NCI-H1694 treated with DMSO at 0.1 percent for 48 hours (cell line): Measurements from ENCODE around the gene NRP2.

ENCODE experiments used
- DNase-seq: peaks from one replicate; lab custom pipeline; 2025; lab: John Stamatoyannopoulos, UW

The NRP2 gene

DNA sequence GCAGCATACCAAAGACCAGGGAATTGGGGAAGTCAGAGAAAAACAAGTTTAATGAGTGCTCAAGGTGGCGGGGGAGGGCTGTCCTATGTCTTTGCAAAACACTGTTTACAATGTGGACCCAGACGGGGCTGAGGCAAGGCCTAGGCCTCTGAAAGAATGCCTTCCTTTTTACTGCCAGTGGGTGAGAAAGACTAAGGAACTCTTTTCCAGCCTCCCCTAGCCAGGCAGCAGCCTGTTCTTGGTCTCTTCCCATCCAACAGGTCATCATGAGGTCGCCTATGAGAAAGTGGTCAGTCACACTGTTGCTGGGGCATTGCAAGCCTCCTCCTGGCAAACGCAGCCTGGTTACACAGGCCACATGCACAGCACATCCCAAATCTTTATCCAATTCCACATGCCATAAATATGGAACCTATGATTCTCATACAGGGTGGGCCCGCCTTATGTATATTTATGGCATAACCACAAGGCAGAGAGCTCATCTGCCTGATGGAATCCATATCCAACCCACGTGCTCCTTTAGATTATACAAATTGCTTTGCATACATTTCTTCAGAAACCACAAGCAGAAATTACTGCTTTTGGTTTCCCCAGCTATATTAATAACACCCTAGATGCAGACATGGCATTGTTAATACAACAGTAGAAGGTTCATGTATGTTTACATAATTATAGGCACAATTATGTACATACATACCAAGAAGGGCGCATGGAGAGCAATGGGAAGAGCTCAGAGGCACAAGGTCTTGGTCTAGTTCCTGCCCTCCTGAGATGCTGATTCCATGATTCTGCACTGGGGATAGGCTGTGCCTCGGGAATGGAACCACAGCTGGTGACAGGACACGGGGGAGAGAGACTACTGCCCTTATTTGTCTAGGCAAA is 48.6 kb downstream of the NRP2 start:
- no peak for DNase-seq

DNA sequence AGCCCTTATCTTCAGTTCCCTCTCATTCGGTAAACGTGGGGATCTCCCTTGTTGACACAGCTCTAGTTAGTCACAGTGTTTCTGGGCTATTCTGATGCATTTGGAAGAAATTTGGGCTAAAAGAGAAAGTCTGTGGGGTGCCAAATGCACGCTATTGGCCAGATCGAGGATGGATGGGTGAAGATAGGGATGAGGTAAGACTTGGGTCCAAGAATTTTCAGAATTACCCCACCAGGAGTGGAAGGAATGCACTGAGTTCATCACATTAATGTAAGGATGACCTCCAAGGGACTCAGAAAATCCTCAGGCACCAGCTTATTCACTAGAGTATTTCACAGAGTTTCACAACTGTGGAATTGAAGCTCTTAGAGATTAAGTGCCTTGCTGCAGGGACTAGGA is 49.3 kb downstream of the NRP2 start:
- DNase-seq = no peak

DNA sequence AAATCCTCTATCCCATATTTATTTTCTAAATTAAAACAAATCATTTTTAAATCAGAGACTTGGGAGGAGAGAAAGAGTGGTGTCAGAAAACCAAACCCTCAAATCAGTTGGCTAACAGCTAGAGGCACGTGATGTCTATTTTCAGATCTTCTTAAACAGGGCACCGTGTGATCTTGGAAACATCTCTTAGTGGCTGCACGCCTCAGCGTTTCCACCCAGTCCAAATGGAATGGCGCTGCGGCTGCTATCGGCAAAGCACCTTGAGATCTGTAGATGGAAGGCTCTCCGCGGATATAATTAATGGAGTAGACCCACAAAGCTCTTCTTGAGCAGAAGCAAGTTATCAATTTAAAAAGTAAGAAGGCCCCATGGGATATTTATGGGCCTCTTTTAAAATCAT is 50.0 kb downstream of the NRP2 start:
- DNase-seq = no peak

DNA sequence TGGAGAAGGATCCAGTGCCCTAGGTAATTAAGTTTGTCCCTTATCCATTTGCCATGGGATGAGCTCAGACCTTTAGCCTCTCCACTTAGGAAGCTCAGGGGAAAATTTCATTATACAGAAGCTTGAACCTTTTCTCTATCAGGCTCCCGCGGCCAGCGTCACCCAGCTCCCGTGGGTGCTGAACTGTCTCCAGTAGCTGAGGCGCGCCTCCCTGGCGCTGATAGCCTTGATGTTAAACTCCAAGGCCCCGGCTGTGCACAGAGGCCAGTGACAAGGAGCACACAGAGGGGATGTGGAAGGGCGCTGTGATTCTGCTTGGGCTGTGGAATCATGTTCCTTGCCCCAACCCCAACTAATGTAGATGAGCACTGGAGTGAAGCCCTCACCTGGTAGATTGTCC is 50.8 kb downstream of the NRP2 start:
- DNase-seq = no peak

DNA sequence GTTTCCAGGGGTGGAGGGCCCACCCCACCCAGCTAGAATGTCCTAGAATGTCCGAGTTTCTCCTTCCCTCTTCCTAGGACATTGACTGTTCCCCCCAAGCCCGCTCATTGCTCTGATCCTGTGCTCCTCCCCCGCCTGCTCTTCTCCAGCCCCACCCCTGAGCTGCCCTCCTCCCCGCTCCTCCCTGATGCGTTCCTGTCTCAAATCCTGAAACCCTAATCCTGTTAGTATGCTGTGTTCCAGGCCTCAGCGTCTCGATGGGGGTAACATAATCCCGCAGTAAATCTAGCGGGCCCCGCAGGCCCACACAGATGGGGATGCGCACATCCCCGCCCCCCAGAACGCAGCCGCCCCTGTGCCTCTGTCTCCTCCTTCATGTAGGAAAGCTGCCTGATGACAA is 51.3 kb downstream of the NRP2 start:
- no peak for DNase-seq

DNA sequence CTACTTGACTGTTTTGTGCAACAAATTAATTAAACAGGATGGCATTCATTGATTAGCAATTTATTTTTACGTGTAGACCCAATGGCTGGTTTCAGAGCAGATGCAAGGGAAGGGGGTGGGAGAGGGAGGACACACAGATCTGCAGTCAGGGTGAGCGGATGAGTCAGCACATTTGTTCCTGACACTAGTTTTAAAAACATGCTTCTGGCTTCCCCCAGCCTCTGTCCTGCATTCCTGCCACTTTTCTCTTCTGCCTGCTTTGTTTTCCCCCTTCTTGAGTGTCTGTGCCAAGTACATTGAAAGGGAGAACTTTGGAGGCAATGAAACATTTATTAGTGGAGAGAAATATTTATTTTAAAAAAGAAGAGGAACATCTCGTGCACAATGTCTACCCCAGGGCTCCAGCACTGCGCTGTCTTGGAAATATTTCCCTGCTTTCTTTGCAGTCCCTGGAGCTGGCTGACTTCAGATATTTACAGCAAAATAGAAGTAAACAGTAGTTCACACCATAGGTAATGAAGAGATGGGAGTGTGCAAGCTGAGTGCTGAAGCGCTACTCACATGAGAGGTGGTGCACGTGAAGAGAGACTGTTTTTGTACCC is 52.2 kb downstream of the NRP2 start:
- peak; percentile 70 for DNase-seq

DNA sequence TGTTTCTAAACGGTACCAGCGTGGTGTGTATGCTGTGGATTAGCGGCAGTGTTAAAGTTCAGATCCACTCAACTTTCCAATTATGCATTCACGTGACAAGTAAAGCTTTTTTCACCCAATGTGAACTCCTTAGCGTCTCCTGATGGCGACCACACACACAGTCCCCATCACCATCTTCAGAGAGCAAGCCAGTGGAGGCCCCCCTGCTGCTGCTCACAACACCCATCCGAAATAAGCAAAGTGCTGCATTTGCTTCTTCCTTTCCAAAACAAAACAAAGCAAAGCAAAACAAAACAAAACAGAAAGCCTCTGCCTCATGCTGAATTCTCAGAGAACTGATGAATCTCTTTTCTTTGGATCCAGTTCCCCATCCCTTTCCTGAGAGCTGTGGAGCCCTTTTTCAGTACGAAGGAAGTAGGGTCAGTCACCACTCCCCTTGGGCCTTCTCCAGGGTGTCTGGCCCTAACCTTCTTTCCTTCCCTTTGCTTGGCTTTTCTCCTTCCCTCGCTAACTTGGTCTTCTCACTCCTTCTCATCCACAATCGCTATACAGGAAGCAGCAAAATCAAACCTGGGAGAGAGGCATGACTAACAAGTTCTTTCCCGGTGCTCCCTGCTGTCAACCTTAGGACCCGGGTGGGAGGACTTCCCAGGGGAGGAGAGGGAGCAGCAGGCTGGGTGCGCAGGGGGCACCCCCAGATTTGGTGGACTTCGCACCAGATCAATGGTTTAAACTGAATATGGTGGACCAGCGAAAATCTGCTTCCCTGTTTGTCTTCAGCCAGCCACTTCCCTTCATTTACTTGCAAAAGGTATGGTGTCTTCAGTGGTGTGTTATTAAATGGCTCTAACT is 56.0 kb downstream of the NRP2 start:
- no peak for DNase-seq

DNA sequence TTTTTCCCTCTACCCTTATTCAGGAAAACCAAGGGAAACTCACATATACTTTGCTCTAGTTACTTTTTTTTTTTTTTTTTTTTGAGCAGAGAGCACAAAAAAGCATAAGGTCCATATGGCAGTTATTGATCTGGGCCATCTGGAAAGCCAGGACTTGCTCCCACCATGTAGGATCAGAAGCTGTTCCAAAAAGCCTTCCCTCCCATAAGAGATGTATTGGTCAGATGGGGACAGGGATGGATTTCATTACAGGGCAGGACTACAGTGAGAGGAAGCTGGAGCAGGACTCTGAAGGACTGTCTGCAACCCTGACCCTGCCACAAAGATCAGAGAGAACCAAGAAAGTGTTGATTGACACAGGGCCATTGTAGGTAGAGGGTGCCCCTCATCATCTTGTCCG is 57.3 kb downstream of the NRP2 start:
- peak; percentile 84 for DNase-seq

DNA sequence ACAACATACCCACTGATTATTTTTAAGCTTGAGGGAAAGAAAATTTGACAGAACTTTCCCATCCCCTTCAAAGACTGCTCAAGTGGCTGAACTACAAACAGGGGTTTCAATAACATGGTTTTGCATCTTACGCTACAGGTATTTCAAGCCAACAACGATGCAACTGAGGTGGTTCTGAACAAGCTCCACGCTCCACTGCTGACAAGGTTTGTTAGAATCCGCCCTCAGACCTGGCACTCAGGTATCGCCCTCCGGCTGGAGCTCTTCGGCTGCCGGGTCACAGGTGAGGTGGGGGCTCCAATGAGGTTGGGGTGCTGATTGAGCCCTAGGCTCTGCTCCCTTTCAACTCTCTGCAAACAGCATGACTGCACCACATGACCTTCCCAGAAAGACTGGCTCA is 58.1 kb downstream of the NRP2 start:
- no peak for DNase-seq

DNA sequence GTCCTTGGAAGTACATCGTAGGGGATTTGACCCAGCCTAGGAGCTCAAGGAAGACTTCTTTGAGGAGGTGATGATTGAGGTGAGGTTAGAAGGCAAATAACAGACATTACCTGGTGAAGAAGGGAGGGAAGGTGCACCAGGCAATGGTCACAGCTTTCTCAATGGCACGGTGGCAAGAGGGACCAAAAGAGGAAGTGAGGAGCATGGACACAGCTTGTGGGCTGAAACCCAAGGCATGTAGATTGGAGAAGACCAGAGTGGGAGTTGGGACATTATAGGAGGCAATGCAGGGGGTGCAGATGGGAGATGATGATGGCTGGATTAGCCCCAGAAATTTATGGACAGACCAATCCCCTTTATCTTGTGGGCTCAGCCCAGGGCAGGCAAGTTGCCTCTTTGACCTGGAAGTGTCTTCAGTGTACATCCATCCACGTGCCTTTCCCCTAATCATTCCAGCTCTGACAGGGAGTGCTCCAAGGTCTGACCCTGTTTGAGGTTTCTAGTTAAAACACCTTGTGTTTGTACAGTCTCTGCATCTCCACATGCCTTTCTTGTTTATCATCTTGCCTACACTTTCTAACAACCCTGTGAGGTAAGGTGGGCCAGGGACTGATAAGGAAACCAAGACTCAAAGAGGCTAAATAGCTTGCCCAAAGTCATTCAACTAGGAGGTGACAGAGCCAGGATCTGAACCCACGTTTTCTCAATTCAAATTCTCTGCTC is 59.1 kb downstream of the NRP2 start:
- no peak for DNase-seq

DNA sequence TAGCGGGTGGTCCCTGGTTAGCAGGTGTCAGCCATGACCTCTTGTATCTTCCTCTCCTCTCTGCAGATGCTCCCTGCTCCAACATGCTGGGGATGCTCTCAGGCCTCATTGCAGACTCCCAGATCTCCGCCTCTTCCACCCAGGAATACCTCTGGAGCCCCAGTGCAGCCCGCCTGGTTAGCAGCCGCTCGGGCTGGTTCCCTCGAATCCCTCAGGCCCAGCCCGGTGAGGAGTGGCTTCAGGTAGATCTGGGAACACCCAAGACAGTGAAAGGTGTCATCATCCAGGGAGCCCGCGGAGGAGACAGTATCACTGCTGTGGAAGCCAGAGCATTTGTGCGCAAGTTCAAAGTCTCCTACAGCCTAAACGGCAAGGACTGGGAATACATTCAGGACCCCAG is 60.8 kb downstream of the NRP2 start:
- no peak for DNase-seq

DNA sequence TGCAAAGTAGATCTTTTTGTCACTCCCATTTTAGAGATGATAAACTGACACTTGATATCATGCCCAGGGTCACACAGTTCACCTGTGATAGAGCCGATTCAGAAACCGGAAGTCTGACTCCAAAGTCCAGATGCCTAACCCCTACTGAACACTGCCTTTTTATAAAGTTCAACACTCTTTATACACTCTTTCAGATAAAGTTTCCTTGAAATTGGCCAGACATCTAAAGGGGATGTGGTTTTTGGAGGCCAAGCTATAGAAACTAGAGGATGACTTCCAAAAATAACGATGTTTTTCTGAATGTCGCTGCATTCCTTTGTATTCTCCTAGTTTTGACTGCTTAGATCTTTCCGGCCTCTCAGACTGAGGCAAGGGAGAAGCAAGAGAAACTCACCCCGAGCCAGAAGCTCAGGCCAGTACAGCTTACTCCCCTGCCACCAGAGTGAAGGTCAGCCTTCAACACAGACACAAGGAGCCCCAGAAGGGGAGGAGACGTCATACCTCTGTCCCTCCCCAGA is 61.8 kb downstream of the NRP2 start:
- no peak for DNase-seq

DNA sequence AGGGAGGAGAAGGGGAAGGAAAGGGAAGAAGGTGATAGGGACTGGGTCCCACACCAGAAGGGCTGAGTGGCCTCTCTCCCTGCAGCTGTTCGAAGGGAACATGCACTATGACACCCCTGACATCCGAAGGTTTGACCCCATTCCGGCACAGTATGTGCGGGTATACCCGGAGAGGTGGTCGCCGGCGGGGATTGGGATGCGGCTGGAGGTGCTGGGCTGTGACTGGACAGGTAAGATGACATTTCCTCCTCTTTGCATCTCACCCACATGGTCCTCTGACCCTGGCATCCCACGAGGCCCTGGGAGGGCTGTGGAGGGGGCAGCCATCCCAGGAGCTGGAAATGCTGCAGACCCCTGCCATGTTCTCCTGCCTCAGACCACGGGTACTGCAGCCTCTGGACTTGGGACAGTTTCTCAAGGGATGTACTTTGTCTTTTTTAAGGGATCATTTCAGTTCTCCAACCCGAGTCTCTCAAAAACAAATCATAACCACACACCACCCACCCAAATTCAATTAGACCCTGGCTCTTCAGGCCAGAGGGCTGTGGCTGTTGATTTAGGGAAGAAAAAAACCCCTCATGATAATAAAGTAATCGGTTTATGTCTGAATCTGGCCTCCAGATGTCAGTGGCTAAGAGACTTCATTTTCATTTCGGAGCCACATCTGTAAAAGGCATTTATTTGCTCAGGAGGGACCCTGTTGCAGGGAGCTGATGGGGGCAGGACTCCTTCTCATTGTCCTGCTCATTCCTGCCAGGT is 63.5 kb downstream of the NRP2 start:
- no peak for DNase-seq

DNA sequence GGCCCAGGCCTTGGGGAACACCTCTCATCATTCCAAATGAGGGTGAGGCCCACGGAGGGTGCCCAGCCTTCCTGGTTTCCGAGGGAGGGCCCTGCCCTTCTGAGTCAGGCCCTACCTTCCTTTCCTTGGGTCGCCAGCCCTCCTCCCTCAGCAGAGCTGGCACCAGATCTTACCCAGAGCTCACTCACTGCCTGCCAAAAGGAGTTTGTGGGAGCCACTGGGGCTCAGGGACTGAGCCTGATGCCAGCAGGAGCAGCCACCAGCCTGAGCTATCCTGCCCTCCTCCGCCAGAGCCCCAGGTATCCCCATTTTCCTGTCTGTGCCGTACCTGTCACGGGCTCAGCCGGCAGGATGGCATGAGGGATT is 64.1 kb downstream of the NRP2 start:
- DNase-seq = no peak

DNA sequence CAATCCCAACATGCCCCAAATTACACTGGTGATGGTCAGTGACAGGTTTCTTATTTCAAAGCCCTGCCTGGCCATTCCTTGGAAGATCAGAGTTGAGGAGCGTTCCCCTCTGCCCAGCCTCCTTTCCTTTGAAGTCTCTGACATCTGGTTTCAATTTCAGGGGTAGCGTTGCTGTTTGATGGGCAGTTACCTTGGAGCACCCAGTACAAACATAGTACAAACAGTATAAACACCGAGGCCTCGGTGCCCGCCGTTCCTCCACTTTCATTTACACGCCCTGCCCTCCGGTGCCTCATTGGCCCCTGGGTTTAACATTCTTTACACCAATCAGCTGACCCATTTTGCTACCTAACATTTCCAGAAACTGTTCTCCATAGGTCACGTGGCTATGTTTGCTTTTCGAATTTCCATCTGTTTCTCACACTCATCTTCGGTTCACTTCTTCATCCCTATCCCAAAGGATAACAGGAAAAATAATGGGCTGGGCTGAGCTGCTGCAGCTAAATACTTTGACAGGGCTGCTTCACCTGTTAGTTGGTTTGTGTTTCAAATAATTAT is 65.6 kb downstream of the NRP2 start:
- no peak for DNase-seq

DNA sequence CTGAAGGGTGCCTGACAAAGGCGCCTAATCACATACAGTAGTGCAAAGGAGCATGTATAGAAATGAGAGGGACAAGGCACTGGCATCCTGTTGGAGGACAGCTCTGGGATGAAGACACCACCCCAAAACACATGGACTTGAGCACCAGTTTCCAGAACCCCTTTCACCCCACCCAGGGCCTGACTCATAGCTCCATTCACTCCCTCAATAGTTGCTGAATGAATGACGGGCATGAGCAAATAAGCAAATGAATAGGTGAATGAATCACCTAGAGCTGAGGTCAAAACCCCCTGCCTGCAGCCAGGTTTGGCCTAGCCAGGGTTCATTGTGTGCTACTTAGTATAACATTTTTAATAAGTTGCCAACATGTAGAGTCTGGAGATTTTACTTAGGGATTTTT is 66.3 kb downstream of the NRP2 start:
- DNase-seq = no peak

DNA sequence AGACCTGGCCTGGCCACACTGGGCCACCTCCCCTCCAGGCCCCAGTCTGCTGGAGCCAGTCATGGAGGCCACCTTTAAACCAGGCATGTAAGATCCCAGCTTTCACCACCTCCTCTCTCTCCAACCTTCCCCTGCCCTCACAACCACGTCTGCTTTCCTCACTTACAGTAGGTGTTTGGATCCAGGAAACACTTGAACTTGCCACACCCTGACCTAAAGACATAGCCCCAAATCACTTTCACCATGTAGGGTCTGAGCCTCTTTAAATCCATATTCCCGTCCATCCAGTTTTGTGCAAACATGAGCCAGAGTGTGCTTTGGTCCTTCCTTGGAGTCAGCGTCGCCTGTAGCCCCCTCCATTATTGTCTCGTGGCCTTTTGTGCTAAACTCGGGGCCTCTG is 66.8 kb downstream of the NRP2 start:
- DNase-seq = no peak

DNA sequence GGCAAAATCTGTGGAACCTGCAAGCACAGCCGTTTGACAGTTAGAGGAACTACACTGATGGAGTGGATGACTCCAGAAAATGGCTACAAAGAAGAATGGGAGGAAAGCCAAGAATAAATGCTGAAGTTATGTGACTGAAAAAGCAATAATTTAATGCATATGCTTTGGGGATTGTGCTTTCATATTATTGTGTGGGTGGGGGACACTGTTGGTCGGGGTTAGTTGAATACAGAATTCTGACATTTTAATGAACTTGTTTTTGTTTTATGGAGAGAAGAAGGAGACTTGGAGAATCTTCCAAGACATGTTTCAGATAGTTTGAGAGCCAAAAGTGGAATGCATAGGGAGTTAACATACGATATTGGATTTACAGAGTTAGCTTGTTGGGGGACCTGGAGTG is 68.5 kb downstream of the NRP2 start:
- no peak for DNase-seq

DNA sequence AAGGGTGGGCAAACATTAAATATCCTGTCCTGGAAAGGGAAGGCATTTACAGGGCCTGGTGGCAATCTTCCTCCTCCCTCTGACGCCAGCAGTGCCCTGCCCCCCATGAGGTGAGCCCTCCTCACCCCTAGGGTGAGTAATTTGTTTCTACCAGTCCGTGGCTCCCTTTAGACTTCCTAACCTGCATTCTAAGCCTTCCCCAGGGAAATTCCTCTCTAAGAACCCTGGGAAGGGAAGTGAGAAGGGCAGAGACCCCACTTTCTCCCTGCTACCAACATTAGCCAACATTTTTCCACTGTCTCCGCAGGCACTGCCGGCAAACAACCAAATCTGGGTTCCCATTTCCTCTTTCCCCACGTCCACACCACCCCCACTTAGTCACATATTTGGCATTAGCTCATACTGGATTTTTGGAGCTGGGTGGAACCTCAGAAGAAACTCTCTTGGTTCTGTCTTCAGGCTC is 69.3 kb downstream of the NRP2 start:
- no peak for DNase-seq

DNA sequence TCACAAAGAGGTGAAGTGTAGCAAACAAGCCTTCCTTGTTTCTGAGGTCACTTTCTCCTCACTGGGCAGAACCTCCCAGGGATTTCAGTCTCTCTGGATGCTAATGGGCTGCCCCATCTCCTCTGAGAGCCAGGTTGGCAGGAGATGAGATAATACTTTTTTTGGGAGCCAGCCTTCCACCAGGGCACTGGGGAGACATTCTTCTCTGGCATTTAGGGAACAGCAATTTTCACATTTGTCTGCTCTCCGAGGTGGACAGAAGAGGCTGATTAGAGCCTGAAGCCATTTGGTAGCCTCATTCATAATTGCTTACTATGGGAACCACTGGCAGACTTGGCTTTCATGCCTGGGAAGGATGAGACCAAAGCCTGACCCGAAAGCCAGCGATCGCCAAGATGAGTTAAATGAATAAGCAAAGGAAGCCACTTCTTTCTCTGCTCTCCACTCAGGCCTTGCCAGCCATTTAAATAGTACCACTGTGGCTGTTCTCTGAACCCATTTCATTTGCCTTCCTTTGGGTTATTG is 70.1 kb downstream of the NRP2 start:
- DNase-seq = no peak

DNA sequence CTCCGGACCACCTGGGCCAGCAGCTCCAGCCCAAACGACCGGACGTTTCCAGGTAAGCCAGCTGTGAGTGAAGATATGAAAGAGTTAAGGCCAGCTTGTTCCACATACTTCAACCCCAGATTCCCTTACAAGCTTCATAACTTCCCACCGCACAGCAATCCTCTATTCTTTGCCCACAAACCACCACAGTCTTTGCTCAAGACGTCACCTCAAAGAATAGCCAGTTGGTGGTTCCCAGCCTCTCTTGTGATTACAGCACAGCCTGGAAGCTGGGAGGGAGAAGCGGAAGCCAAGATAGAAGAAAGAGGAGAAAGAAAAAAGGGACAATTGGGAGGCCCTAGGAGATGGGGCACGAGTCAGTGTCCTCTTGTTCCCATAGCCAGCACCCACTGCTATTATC is 70.6 kb downstream of the NRP2 start:
- DNase-seq = no peak
